ENCODE data around the gene PCARE. TPM values are rescaled to one million over a fixed set of nuclear protein-coding genes. Genes with fewer than 3 reads are reported as not detected.

PCARE gene
- total RNA-seq, 1 experiment from 2014 or later, result not detected

DNA sequence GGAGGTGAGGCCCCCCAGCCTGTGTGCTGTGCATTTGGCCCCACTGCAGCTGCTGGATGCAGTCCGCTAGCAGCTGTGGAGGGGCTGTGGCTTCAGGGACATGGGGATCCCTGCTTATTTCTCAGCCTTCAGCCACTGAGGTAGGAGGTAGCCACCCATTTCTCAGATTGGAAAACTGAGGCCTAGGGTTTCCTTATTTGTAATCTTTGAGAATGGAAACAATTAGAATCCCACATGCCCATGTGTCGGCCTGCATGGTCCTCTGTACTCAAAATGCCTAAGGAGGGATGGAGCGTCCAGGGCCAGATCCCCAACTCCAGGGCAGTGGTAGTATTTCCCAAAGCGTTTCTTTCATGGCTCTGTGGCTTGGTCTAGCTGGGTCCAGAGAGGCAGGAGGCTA, 51.1 kb downstream of the PCARE start:
- POLR2A ChIA-PET, result no interaction called here
- no peak for TF ChIP-seq POLR2AphosphoS5 (IDR thresholded peaks at IDR 0.05; ENCODE audit: low read depth, low read length)
- TF ChIP-seq, protein P1, sequence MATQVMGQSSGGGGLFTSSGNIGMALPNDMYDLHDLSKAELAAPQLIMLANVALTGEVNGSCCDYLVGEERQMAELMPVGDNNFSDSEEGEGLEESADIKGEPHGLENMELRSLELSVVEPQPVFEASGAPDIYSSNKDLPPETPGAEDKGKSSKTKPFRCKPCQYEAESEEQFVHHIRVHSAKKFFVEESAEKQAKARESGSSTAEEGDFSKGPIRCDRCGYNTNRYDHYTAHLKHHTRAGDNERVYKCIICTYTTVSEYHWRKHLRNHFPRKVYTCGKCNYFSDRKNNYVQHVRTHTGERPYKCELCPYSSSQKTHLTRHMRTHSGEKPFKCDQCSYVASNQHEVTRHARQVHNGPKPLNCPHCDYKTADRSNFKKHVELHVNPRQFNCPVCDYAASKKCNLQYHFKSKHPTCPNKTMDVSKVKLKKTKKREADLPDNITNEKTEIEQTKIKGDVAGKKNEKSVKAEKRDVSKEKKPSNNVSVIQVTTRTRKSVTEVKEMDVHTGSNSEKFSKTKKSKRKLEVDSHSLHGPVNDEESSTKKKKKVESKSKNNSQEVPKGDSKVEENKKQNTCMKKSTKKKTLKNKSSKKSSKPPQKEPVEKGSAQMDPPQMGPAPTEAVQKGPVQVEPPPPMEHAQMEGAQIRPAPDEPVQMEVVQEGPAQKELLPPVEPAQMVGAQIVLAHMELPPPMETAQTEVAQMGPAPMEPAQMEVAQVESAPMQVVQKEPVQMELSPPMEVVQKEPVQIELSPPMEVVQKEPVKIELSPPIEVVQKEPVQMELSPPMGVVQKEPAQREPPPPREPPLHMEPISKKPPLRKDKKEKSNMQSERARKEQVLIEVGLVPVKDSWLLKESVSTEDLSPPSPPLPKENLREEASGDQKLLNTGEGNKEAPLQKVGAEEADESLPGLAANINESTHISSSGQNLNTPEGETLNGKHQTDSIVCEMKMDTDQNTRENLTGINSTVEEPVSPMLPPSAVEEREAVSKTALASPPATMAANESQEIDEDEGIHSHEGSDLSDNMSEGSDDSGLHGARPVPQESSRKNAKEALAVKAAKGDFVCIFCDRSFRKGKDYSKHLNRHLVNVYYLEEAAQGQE (IDR thresholded peaks at IDR 0.05; ENCODE audit: insufficient read depth in 1 of 2, low read depth in 2 of 2, low read length in 1 of 2), result no peak
- TF ChIP-seq SIN3A (IDR thresholded peaks at IDR 0.05; ENCODE audit: borderline replicate concordance, insufficient read depth, low read depth, low read length), result no peak
- TF ChIP-seq TCF7L2 (IDR thresholded peaks at IDR 0.05; ENCODE audit: low read depth, low read length), result no peak
- TF ChIP-seq, protein P2, sequence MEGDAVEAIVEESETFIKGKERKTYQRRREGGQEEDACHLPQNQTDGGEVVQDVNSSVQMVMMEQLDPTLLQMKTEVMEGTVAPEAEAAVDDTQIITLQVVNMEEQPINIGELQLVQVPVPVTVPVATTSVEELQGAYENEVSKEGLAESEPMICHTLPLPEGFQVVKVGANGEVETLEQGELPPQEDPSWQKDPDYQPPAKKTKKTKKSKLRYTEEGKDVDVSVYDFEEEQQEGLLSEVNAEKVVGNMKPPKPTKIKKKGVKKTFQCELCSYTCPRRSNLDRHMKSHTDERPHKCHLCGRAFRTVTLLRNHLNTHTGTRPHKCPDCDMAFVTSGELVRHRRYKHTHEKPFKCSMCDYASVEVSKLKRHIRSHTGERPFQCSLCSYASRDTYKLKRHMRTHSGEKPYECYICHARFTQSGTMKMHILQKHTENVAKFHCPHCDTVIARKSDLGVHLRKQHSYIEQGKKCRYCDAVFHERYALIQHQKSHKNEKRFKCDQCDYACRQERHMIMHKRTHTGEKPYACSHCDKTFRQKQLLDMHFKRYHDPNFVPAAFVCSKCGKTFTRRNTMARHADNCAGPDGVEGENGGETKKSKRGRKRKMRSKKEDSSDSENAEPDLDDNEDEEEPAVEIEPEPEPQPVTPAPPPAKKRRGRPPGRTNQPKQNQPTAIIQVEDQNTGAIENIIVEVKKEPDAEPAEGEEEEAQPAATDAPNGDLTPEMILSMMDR (IDR thresholded peaks at IDR 0.05), result no peak
- in situ Hi-C loops (cut with HindIII; ENCODE audit: low pct_unique_long_range_greater_than_20kb, low sequenced_read_pairs), result no loop called here
- Histone ChIP-seq H3K4me1 (ENCODE audit: control insufficient read depth, insufficient read depth, low read length) (no peaks in the 10 kb centered on the region), H3K4me3 (ENCODE audit: low read depth in 2 of 2, low read length in 2 of 2) (no peak overlapping the region), H3K27ac (ENCODE audit: low read length) (no peak overlapping the region), H3K27me3 (ENCODE audit: control insufficient read depth, insufficient read depth, low read length) (no peaks in the 10 kb centered on the region), H3K9me3 (ENCODE audit: control insufficient read depth, insufficient read depth, low read depth, low read length) (no peaks in the 10 kb centered on the region), H3K36me3 (ENCODE audit: control insufficient read depth, insufficient read depth, low read length) (no peaks in the 10 kb centered on the region)
- intact Hi-C loops (cut with micrococcal nuclease; ENCODE audit: unreplicated experiment), result no loop called here
- no TSS peak for BruUV-seq (replicated peaks)
- DNase-seq (ENCODE audit: low read depth, low spot score) (no peak), ATAC-seq (no peak)
- CTCF ChIA-PET, result no interaction called here

DNA sequence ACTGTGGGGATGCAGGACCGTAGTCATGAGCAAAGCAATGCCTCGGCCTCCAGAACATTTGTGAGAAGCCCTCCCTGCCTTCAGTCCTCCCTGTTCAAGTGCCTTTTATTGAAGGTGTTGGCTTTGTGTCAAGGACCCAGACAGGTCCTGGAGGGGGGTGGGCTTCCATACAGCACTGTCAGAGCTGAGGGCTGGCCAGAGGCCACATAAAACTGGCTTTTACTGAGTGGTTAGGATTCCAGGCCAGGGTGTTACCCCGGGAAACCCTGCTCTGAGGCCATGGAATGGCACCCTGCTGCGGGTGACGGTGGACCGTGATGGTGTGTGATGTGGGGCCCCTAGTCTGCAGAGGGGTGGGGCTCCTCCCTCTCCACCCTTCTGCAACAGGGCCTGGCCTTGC, 51.6 kb downstream of the PCARE start:
- no peak for DNase-seq (ENCODE audit: low read depth, low spot score)
- no TSS peak for BruUV-seq (replicated peaks)
- Histone ChIP-seq H3K4me3 (ENCODE audit: low read depth in 2 of 2, low read length in 2 of 2) (no peak overlapping the region), H3K27ac (ENCODE audit: low read length) (no peak overlapping the region), H3K27me3 (ENCODE audit: control insufficient read depth, insufficient read depth, low read length) (no peaks in the 10 kb centered on the region), H3K4me1 (ENCODE audit: control insufficient read depth, insufficient read depth, low read length) (no peaks in the 10 kb centered on the region), H3K9me3 (ENCODE audit: control insufficient read depth, insufficient read depth, low read depth, low read length) (no peaks in the 10 kb centered on the region), H3K36me3 (ENCODE audit: control insufficient read depth, insufficient read depth, low read length) (no peaks in the 10 kb centered on the region)
- in situ Hi-C loops (cut with HindIII; ENCODE audit: low pct_unique_long_range_greater_than_20kb, low sequenced_read_pairs), result no loop called here
- CTCF ChIA-PET, result no interaction called here
- no peak for TF ChIP-seq SIN3A (IDR thresholded peaks at IDR 0.05; ENCODE audit: borderline replicate concordance, insufficient read depth, low read depth, low read length)
- no peak for TF ChIP-seq POLR2AphosphoS5 (IDR thresholded peaks at IDR 0.05; ENCODE audit: low read depth, low read length)
- TF ChIP-seq, protein P2 (IDR thresholded peaks at IDR 0.05), result no peak
- TF ChIP-seq TCF7L2 (IDR thresholded peaks at IDR 0.05; ENCODE audit: low read depth, low read length), result no peak
- TF ChIP-seq, protein P1 (IDR thresholded peaks at IDR 0.05; ENCODE audit: insufficient read depth in 1 of 2, low read depth in 2 of 2, low read length in 1 of 2), result no peak
- ATAC-seq, result no peak; the same call in 1 of the 2 replicates
- intact Hi-C loops (cut with micrococcal nuclease; ENCODE audit: unreplicated experiment), result no loop called here
- POLR2A ChIA-PET, result no interaction called here
